Measurements from ENCODE around the gene BANF1. TPM values are rescaled to one million over a fixed set of nuclear protein-coding genes. Genes with fewer than 3 reads are reported as not detected.

Gene BANF1
- total and polyA plus RNA-seq, 2 experiments from 2014 or later: 31.6 to 330 TPM

DNA sequence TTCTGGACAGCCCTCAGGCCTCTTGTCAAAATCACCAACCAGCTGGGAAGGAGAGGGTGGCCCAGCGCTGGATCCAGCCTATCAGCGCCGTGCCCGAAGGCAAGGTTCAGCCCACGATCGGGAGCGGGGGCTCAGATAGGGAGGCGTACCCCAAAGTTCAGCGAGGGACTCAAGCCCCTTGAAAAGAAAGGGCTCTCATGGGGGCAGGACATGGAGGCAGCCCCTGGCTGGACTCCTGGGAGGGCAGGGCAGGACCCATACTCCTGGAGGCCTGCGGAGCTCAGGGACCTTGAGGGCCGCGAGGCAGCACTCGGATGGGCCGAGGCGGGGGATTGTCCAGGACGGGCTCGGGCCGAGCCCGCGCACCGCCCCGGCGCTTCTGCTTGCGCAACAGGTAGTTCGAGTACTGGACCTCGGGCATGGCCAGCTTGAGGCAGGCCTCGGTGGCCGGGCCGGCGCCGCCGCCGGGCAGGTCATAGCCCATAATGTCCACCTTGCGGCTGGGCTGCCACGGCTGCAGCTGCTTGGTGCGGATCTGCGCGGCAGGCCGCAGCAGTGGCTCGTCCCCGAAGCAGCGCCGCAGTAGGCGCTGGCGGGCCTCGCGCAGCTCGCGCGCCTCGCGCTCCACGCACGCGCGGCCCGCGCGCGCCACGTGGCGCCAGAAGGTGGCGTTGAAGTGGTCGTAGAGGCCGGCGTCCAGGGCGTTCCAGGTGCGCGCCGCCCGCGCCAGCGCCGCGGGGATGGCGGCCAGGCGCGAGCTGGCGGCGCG, 40.1 kb downstream of the BANF1 start:
- Histone ChIP-seq H3K9ac (no peak overlapping the region), H2AFZ (no peak overlapping the region), H3K27me3 (replicated peaks; ENCODE audit: insufficient read depth) (no peaks in the 10 kb centered on the region), H3K9me2 (ENCODE audit: insufficient read depth) (no peaks in the 10 kb centered on the region), H4K20me1 (ENCODE audit: insufficient read depth) (no peaks in the 10 kb centered on the region), H3K9me3 (ENCODE audit: low read depth) (no peaks in the 10 kb centered on the region), H3K4me3 (no peak overlapping the region), H3F3A (ENCODE audit: insufficient read depth) (no peaks in the 10 kb centered on the region), H3K27ac (no peak overlapping the region), H3K4me2 (ENCODE audit: unreplicated experiment) (no peak overlapping the region), H3K4me1 (ENCODE audit: insufficient read depth) (no peaks in the 10 kb centered on the region), H3K79me2 (ENCODE audit: insufficient read depth) (no peaks in the 10 kb centered on the region), H3K36me3 (ENCODE audit: low read depth) (no peaks in the 10 kb centered on the region)
- in situ Hi-C loops (cut with MboI): no loop called here
- DNase-seq: no peak
- 93 to 95% methylated on average over 63 to 74 of the region's 81 CpGs for WGBS, 2 experiments (ENCODE audit: low coverage in 1 of 2, low lambda C conversion rate in 2 of 2, missing lambda C conversion rate in 2 of 2)
- TF ChIP-seq EZH2phosphoT487 (IDR thresholded peaks at IDR 0.05; ENCODE audit: insufficient read depth, low read depth): no peak
- TF ChIP-seq EZH2 (IDR thresholded peaks at IDR 0.05; ENCODE audit: insufficient read depth, poor library complexity, severe bottlenecking): no peak

GRCh38 chr11:66042996-66043906, 40.9 kb downstream of the BANF1 start:
- Histone ChIP-seq H3K27me3 (replicated peaks; ENCODE audit: insufficient read depth) (no peaks in the 10 kb centered on the region), H3F3A (ENCODE audit: insufficient read depth) (no peaks in the 10 kb centered on the region), H2AFZ (no peak overlapping the region), H3K9me3 (ENCODE audit: low read depth) (no peaks in the 10 kb centered on the region), H3K27ac (no peak overlapping the region), H3K9ac (no peak overlapping the region), H3K79me2 (ENCODE audit: insufficient read depth) (no peaks in the 10 kb centered on the region), H3K36me3 (ENCODE audit: low read depth) (no peaks in the 10 kb centered on the region), H3K4me3 (no peak overlapping the region), H3K4me1 (ENCODE audit: insufficient read depth) (no peaks in the 10 kb centered on the region), H4K20me1 (ENCODE audit: insufficient read depth) (no peaks in the 10 kb centered on the region), H3K4me2 (ENCODE audit: unreplicated experiment) (no peak overlapping the region), H3K9me2 (ENCODE audit: insufficient read depth) (no peaks in the 10 kb centered on the region)
- DNase-seq: no peak
- in situ Hi-C loops (cut with MboI): no loop called here
- TF ChIP-seq EZH2phosphoT487 (IDR thresholded peaks at IDR 0.05; ENCODE audit: insufficient read depth, low read depth) (no peak), EZH2 (IDR thresholded peaks at IDR 0.05; ENCODE audit: insufficient read depth, poor library complexity, severe bottlenecking) (no peak)
- 91 to 93% methylated on average over 71 to 88 of the region's 88 CpGs for WGBS, 2 experiments (ENCODE audit: low coverage in 1 of 2, low lambda C conversion rate in 2 of 2, missing lambda C conversion rate in 2 of 2)

GRCh38 chr11:66044757-66045156, 42.5 kb downstream of the BANF1 start:
- Histone ChIP-seq H3K27ac (no peak overlapping the region), H2AFZ (no peak overlapping the region), H3K9me2 (ENCODE audit: insufficient read depth) (no peaks in the 10 kb centered on the region), H4K20me1 (ENCODE audit: insufficient read depth) (no peaks in the 10 kb centered on the region), H3K9me3 (ENCODE audit: low read depth) (no peaks in the 10 kb centered on the region), H3K4me2 (ENCODE audit: unreplicated experiment) (no peak overlapping the region), H3K4me3 (no peak overlapping the region), H3K27me3 (replicated peaks; ENCODE audit: insufficient read depth) (no peaks in the 10 kb centered on the region), H3K9ac (no peak overlapping the region), H3K36me3 (ENCODE audit: low read depth) (no peaks in the 10 kb centered on the region), H3K4me1 (ENCODE audit: insufficient read depth) (no peaks in the 10 kb centered on the region), H3F3A (ENCODE audit: insufficient read depth) (no peaks in the 10 kb centered on the region), H3K79me2 (ENCODE audit: insufficient read depth) (no peaks in the 10 kb centered on the region)
- 53 to 62% methylated on average over 6 of the region's 6 CpGs for WGBS, 2 experiments (ENCODE audit: low coverage in 1 of 2, low lambda C conversion rate in 2 of 2, missing lambda C conversion rate in 2 of 2)
- in situ Hi-C loops (cut with MboI): no loop called here
- DNase-seq: no peak
- TF ChIP-seq EZH2 (IDR thresholded peaks at IDR 0.05; ENCODE audit: insufficient read depth, poor library complexity, severe bottlenecking) (no peak), EZH2phosphoT487 (IDR thresholded peaks at IDR 0.05; ENCODE audit: insufficient read depth, low read depth) (no peak)

DNA sequence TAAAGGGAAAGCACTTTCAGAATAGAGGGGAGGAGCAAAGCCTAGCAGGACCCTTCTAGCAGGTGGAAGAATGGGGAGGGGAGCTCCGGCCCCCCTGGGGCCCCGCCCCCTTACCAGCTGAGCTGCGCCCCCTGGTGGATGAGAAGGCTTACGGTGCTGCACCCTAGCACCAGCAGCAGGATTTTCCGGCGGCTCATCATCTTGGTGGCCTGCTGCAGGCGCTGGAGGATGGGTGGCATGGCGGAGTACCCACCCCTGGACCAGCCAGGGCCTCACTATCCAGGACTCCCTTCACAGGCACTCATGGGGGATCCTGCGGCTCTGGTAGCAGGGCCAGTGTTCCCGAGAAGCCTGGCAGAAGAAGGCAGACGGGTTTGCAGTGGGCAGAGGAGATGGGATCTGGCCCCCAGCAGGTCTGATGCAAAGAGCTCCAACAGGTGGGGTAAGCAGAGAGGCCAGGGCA, 42.9 kb downstream of the BANF1 start:
- H3K36me3 ChIP-seq (ENCODE audit: low read depth): no peaks in the 10 kb centered on the region
- H4K20me1 ChIP-seq (ENCODE audit: insufficient read depth): no peaks in the 10 kb centered on the region
- H3K27ac ChIP-seq: no peak overlapping the region
- H3K4me3 ChIP-seq: no peak overlapping the region
- no peaks in the 10 kb centered on the region for H3K9me3 ChIP-seq (ENCODE audit: low read depth)
- TF ChIP-seq EZH2 (IDR thresholded peaks at IDR 0.05; ENCODE audit: insufficient read depth, poor library complexity, severe bottlenecking) (no peak), EZH2phosphoT487 (IDR thresholded peaks at IDR 0.05; ENCODE audit: insufficient read depth, low read depth) (no peak)
- H3K27me3 ChIP-seq (replicated peaks; ENCODE audit: insufficient read depth): no peaks in the 10 kb centered on the region
- no peaks in the 10 kb centered on the region for H3K9me2 ChIP-seq (ENCODE audit: insufficient read depth)
- 15 to 17% methylated on average over 11 of the region's 11 CpGs for WGBS, 2 experiments (ENCODE audit: low coverage in 1 of 2, low lambda C conversion rate in 2 of 2, missing lambda C conversion rate in 2 of 2)
- DNase-seq: peak; percentile 88
- H3K9ac ChIP-seq: no peak overlapping the region
- no peaks in the 10 kb centered on the region for H3F3A ChIP-seq (ENCODE audit: insufficient read depth)
- no peak overlapping the region for H2AFZ ChIP-seq
- in situ Hi-C loops (cut with MboI): no loop called here
- H3K4me2 ChIP-seq (ENCODE audit: unreplicated experiment): no peak overlapping the region
- no peaks in the 10 kb centered on the region for H3K4me1 ChIP-seq (ENCODE audit: insufficient read depth)
- H3K79me2 ChIP-seq (ENCODE audit: insufficient read depth): no peaks in the 10 kb centered on the region

Data from GM23248 (cell line).